Epidermal melanocyte (primary cell): Measurements from ENCODE around the gene UBASH3B.

Experiments used
- DNase-seq: peaks from one replicate; pipeline ENCODE4 v3.0.0; 2011; ENCODE audit warnings: low spot score; ENCODE audit not compliant: insufficient read length

The UBASH3B gene

GRCh38 chr11:122731500-122731913 is 76.0 kb downstream of the UBASH3B start:
- no peak for DNase-seq

- DNase-seq, result no peak
Measured at GRCh38 chr11:122732342-122733315, 77.1 kb downstream of the UBASH3B start.

- no peak for DNase-seq
Measured at GRCh38 chr11:122733318-122733717, 77.8 kb downstream of the UBASH3B start.

- no peak for DNase-seq
Measured at GRCh38 chr11:122734848-122735496, 79.5 kb downstream of the UBASH3B start.

GRCh38 chr11:122737951-122738693 is 82.6 kb downstream of the UBASH3B start:
- DNase-seq, result no peak

- no peak for DNase-seq
Measured at GRCh38 chr11:122741613-122742300, 86.2 kb downstream of the UBASH3B start.

GRCh38 chr11:122742301-122743018 is 86.9 kb downstream of the UBASH3B start:
- no peak for DNase-seq

- no peak for DNase-seq
Measured at GRCh38 chr11:122743097-122743741, 87.7 kb downstream of the UBASH3B start.

GRCh38 chr11:122743949-122744348 is 88.4 kb downstream of the UBASH3B start:
- no peak for DNase-seq

GRCh38 chr11:122744357-122744756 is 88.8 kb downstream of the UBASH3B start:
- DNase-seq, result no peak

GRCh38 chr11:122745111-122745510 is 89.6 kb downstream of the UBASH3B start:
- no peak for DNase-seq

GRCh38 chr11:122746050-122746478 is 90.5 kb downstream of the UBASH3B start:
- DNase-seq, result no peak

GRCh38 chr11:122746611-122747244 is 91.2 kb downstream of the UBASH3B start:
- no peak for DNase-seq

GRCh38 chr11:122747351-122747781 is 91.8 kb downstream of the UBASH3B start:
- no peak for DNase-seq

GRCh38 chr11:122749005-122749687 is 93.6 kb downstream of the UBASH3B start:
- no peak for DNase-seq

GRCh38 chr11:122750049-122750448 is 94.5 kb downstream of the UBASH3B start:
- no peak for DNase-seq

- DNase-seq, result no peak
Measured at GRCh38 chr11:122751292-122752070, 96.0 kb downstream of the UBASH3B start.

- no peak for DNase-seq
Measured at GRCh38 chr11:122754028-122754427, 98.5 kb downstream of the UBASH3B start.
